Dermis blood vessel endothelial cell (primary cell): Measurements from ENCODE around the gene ZC3H18. TPM values are rescaled to one million over a fixed set of nuclear protein-coding genes. Genes with fewer than 3 reads are reported as not detected.

ENCODE experiments used
- total RNA-seq: library from RNA; depleted of rRNA; stranded (reverse); fragments of >200 nt; gene quantifications from 2 replicates; pipeline ENCODE4 v1.2.3, GENCODE V29; 2014

ZC3H18 gene
- total RNA-seq, 1 donor from 2014 or later = 15.3 TPM

Other genes with a start within 250 kb of the ZC3H18 start
- 0.79 and 1.0 TPM in 2 replicates for gene ZNF469, start 187.4 kb upstream of the ZC3H18 start, total RNA-seq
- gene ZFPM1, start 117.1 kb upstream of the ZC3H18 start, total RNA-seq = 1.4 and 1.6 TPM in 2 replicates
- not detected in 2 replicates for gene IL17C, start 68.2 kb downstream of the ZC3H18 start, total RNA-seq
- 135 and 286 TPM in 2 replicates for gene CYBA, start 80.7 kb downstream of the ZC3H18 start, total RNA-seq
- 63.3 and 119 TPM in 2 replicates for gene MVD, start 92.7 kb downstream of the ZC3H18 start, total RNA-seq
- gene SNAI3, start 116.1 kb downstream of the ZC3H18 start, total RNA-seq = 0.09 TPM in 1 of 2 replicates, not detected in the other
- 11.6 and 15.1 TPM in 2 replicates for gene RNF166, start 136.0 kb downstream of the ZC3H18 start, total RNA-seq
- 11.6 and 17.6 TPM in 2 replicates for gene CTU2, start 136.1 kb downstream of the ZC3H18 start, total RNA-seq
- 354 and 766 TPM in 2 replicates for gene PIEZO1, start 214.8 kb downstream of the ZC3H18 start, total RNA-seq
- 5.8 and 22.2 TPM in 2 replicates for gene CDT1, start 233.4 kb downstream of the ZC3H18 start, total RNA-seq
- 100 and 138 TPM in 2 replicates for gene APRT, start 241.5 kb downstream of the ZC3H18 start, total RNA-seq